Mesangial cell (primary cell): ENCODE results near the gene EBF4. TPM values are rescaled to one million over a fixed set of nuclear protein-coding genes. Genes with fewer than 3 reads are reported as not detected.

Source experiments
- total RNA-seq: library from RNA; depleted of rRNA; stranded (reverse); fragments of >200 nt; gene quantifications from 2 replicates; pipeline ENCODE4 v1.2.3, GENCODE V29; 2015

Gene EBF4, protein sequence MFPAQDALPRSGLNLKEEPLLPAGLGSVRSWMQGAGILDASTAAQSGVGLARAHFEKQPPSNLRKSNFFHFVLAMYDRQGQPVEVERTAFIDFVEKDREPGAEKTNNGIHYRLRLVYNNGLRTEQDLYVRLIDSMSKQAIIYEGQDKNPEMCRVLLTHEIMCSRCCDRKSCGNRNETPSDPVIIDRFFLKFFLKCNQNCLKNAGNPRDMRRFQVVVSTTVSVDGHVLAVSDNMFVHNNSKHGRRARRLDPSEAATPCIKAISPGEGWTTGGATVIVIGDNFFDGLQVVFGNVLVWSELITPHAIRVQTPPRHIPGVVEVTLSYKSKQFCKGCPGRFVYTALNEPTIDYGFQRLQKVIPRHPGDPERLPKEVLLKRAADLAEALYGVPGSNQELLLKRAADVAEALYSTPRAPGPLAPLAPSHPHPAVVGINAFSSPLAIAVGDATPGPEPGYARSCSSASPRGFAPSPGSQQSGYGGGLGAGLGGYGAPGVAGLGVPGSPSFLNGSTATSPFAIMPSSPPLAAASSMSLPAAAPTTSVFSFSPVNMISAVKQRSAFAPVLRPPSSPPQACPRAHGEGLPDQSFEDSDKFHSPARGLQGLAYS
- total RNA-seq: 0.98 and 7.2 TPM in 2 replicates

DNA sequence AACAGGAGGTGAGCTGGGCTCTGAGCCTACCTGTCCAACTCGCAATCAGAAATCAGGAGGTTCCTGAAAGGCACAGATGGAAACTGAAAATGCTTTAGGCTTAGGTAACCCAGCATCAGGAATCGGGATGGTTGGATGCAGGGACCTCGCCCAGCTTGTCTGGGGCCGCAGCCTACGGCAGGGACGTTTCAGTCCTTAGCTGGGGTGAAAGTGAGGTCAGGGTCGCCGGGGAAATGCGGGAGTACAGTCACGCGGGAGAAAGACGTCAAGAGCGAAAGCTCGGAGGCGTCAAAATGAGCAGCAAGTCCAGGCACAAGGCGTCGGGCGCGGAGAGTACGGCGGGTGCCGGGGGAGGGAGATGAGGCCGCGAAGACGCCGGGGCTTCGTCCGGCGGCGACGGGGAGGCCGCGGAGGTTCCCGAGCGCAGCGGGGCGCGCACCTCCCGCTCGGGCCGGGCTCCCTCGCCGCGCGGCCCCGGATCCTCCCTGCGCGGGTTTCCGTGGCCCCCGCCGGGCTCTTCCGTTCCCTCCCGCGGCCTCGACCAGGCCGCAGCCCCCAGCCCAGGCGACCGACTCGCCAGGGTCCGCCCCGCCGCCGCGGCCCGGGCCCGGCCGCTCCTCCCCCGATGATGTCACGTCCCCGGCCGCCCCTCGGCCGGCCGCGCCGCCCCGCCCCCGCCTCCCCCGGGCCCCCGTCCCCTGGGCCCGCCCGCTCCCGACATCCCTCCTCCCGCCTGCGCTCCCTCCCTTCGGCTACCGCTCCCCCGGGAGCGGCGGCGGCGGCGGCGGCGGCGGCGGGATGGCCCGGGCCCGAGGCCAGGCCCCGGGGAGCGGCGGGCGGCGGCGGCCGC lies at the start of gene EBF4:
Gene EBF4, plus strand, starts transcription at position 745 of the 850 bp plus-strand sequence. CDS start 866 bp downstream, outside the sequence.

DNA sequence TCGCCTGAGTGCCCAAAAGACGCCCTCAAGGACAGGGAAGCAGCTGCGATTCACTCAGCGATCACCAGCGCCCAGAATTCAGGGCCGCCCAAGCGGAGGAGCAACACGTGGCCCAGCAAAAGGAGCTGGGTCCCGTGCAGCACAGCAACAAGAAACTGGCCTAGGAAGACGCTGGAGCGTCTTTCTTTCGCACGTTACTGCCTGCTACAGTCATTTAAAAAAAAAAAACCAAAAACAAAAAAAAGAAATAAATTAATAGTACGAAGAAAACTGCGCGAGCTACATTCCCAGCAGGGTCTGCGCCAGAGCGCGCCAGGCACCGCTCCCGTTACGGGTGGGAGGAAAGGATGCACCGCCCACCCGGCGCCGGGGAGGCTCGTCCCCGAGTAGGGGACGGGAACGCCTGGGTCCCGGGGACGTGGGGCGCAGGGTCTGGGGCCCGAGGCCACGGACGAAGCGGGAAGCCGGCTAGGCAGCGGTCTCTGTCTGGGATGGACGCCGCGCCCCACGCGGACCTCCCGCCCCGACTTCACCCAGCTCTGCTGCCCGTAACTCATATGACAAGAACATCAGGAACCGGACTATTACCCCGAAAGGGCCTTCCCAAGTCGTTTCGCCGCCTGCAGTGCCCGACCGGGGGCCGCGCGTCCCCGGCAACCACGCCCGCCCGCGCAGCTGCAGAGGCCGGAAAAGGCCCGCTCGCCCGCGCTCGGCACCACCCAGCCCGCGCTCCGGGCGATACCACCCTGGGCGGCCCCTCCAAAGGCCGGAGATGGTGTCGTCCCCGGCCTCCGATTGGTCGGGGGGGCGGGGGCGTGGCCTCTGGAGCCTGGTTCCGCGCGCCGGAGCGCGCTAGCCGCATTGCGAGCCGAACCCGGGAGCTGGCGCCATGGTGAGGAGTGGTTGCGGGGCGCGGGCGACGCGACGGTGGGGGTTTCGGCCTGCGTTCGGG lies 40.5 kb upstream of the EBF4 start, which contains the start of gene NOP56:
Gene NOP56, plus strand, starts transcription at position 861 of the 952 bp plus-strand sequence. Its CDS starts 29 bp downstream, at position 890.

DNA sequence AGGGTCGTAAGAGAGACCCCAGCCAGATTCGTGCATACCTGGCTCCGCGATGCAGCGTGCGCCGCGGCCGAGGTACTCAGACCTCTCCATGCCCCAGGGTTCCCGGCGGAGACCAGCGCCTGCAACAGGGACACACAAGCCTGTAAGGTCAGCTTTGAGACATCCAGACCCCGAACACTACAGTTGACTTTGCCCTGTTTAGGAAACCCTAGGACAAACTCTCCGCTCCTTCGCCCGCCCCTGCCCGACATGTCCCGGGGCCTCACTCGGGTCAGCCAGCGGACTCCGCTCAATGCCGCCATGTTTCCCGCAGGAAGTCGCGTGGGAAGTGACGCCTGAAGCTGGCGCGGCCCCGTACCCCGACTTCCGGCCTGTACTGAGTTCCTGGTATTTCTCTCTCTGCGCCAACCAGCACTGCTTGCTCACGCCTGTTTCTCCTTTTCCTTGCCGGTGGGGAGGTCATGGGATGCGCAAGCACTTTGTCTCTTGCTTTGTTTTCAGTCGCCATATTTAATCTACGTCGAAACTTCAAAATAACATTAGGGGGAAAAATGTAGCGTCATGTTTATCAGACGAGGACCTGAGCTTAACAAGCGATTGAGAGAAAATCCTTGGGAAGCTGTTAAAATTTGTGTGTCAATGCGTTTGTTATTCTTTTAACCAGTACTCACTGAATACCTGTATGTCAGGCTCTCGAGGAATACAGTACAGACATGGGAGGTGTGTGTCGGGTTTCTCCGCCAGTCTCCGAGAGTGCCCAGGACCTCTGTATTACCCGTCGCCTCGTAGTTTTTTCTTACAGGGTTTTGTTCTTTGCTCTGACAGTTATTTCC lies 28.5 kb upstream of the EBF4 start, which contains the start of gene IDH3B:
Gene IDH3B, minus strand, starts transcription at position 330 of the 833 bp plus-strand sequence. Its CDS starts 28 bp downstream, at position 302.

DNA sequence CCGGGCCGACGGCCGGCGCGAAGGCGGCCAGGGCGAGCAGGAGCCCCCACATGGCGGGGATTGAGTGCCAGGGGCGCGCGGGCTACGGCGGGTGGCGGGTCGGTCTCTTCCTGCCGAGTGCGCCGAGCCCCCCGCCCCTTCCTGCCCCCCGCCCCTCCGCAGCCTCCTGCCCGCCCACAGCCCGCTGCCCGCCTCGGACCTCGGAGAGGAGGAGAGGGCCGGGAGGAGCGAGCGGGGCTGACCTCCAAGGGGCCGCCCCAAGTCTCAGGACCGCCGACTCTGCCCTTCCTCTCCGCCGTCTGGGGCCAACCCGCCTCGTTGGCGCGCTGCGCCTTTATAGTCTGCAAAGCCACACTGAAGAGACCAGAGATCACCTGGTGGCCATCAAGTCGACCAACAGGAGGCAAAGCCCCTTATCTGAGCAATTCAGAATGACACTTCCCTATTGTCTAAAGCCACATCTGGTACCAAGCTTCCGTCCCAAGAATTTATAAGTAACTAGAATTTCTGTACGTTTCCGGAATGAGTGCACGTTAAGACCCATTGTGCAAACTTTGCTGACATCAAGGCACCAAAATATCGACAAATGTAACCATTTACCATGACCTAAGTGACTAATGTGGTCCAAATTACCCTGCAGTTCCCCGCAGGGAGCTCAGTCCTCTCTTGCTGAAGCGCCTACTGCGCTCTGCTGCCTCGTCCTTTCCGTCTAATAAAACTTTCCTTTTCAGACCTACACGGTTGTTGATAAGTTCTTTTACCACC lies 108.1 kb downstream of the EBF4 start, which contains the start of gene CPXM1:
Gene CPXM1, minus strand, starts transcription at position 107 of the 765 bp plus-strand sequence. Its CDS starts 55 bp downstream, at position 52.

Other genes with a start within 250 kb of the EBF4 start
- gene SNRPB, start 222.0 kb upstream of the EBF4 start, total RNA-seq: 339 and 796 TPM in 2 replicates
- 3.9 and 8.7 TPM in 2 replicates for gene ZNF343, start 183.9 kb upstream of the EBF4 start, total RNA-seq
- gene TMC2, start 156.2 kb upstream of the EBF4 start, total RNA-seq: not detected in 2 replicates
- gene NOP56, start 40.1 kb upstream of the EBF4 start, total RNA-seq: 72.0 and 150 TPM in 2 replicates
- 96.6 and 108 TPM in 2 replicates for gene IDH3B, start 28.6 kb upstream of the EBF4 start, total RNA-seq
- gene CPXM1, start 107.8 kb downstream of the EBF4 start, total RNA-seq: 50.2 and 158 TPM in 2 replicates
- 0.76 TPM in 1 of 2 replicates, not detected in the other for gene C20orf141, start 122.2 kb downstream of the EBF4 start, total RNA-seq
- not detected in 2 replicates for gene TMEM239, start 123.6 kb downstream of the EBF4 start, total RNA-seq
- gene PCED1A, start 147.9 kb downstream of the EBF4 start, total RNA-seq: 20.4 and 59.7 TPM in 2 replicates
- gene VPS16, start 148.0 kb downstream of the EBF4 start, total RNA-seq: 32.4 and 45.8 TPM in 2 replicates
- gene PTPRA, start 180.7 kb downstream of the EBF4 start, total RNA-seq: 30.3 and 42.7 TPM in 2 replicates